Measurements from ENCODE around the gene ISCA2. TPM values are rescaled to one million over a fixed set of nuclear protein-coding genes. Genes with fewer than 3 reads are reported as not detected.

ISCA2 gene
- polyA plus RNA-seq, 1 donor (not counting 4 experiments of a cell fraction or from before 2014, with no cell fraction given): 33.0 TPM

DNA sequence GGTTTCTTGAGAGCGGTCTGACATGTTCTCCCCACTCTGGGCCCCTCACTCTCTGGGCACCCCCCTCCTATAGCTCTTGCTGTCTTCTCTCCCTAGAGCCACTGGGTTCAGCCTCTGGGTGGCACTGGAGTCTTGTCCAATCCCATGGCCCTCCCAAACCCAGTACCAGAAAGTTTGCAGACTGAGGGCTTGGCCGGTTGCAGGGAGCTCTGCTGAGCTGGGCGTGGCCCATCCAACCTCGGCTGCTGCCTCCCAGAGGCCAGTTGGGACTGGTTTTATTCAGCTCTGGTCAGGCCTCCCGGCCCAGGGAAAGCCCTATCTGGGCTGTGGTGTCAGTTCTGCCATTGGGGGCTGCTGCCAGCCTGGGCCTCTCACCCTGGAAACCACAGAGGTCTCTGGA lies 37.9 kb downstream of the ISCA2 start:
- DNase-seq (ENCODE audit: low read depth, low spot score) (no peak), FAIRE-seq (peak; percentile 36)
- dilution Hi-C loops (cut with MboI; ENCODE audit: extremely low pct_ligation_motif_present, low sequenced_read_pairs): no loop called here
- Histone ChIP-seq H3K9me1 (ENCODE audit: control insufficient read depth, extremely low read depth, insufficient read depth, low read length) (no peaks in the 10 kb centered on the region), H3K9ac (ENCODE audit: control insufficient read depth, extremely low read depth, insufficient read depth, low read length) (no peak overlapping the region), H3K9me3 (ENCODE audit: control insufficient read depth, low read depth, low read length) (no peaks in the 10 kb centered on the region), H4K20me1 (ENCODE audit: control insufficient read depth, extremely low read depth, insufficient read depth, low read length) (no peaks in the 10 kb centered on the region), H3K4me3 (ENCODE audit: control insufficient read depth in 2 of 3, extremely low read depth in 1 of 3, insufficient read depth in 2 of 3, low read depth in 1 of 3, low read length in 3 of 3) (no peak overlapping the region), H2AFZ (ENCODE audit: control insufficient read depth, low read length) (no peak overlapping the region), H3K27ac (ENCODE audit: control insufficient read depth, insufficient read depth, low read length) (no peak overlapping the region), H3K36me3 (ENCODE audit: control insufficient read depth in 2 of 2, extremely low read depth in 1 of 2, insufficient read depth in 2 of 2, low read length in 2 of 2) (peaks cover 19 to 34% of the 10 kb centered on the region in 2 experiments), H3K79me2 (ENCODE audit: control insufficient read depth, insufficient read depth, low read length) (no peaks in the 10 kb centered on the region), H3K4me1 (ENCODE audit: control insufficient read depth, extremely low read depth, insufficient read depth, low read length) (peaks cover 9% of the 10 kb centered on the region), H3K4me2 (ENCODE audit: control insufficient read depth, extremely low read depth, insufficient read depth, low read depth, low read length) (no peak overlapping the region), H3K27me3 (ENCODE audit: control insufficient read depth, extremely low read depth, insufficient read depth, low read length) (no peaks in the 10 kb centered on the region)
- TF ChIP-seq EZH2 (IDR thresholded peaks at IDR 0.05; ENCODE audit: low read length): no peak
- TF ChIP-seq, protein P1, sequence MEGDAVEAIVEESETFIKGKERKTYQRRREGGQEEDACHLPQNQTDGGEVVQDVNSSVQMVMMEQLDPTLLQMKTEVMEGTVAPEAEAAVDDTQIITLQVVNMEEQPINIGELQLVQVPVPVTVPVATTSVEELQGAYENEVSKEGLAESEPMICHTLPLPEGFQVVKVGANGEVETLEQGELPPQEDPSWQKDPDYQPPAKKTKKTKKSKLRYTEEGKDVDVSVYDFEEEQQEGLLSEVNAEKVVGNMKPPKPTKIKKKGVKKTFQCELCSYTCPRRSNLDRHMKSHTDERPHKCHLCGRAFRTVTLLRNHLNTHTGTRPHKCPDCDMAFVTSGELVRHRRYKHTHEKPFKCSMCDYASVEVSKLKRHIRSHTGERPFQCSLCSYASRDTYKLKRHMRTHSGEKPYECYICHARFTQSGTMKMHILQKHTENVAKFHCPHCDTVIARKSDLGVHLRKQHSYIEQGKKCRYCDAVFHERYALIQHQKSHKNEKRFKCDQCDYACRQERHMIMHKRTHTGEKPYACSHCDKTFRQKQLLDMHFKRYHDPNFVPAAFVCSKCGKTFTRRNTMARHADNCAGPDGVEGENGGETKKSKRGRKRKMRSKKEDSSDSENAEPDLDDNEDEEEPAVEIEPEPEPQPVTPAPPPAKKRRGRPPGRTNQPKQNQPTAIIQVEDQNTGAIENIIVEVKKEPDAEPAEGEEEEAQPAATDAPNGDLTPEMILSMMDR (optimal IDR thresholded peaks at IDR 0.05 in 1 of 3, IDR thresholded peaks at IDR 0.05 in 1 of 3, conservative IDR thresholded peaks at IDR 0.05 in 1 of 3; ENCODE audit: extremely low read depth in 1 of 3, insufficient read depth in 2 of 3, low read length in 3 of 3): peak in 2 of 3 experiments; percentile 24 to 50

DNA sequence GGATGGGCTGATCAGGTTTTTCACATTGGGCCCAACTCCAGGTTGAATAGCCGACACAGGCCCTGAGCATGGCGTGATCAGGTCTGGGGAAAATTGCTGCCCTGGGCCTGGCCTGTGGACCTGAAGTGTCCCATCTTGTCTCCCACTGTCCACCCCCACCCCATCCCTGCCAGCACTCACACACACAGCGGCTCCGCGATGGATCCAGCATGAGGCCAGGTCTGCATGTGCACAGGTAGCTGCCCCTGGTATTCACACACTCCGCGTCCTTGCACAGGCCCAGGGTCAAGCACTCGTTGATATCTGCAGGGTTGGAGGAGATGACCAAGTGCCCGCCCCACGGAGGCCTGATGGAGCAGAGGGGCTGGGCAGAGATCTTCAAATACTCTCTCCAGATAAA lies 38.7 kb downstream of the ISCA2 start:
- H3K36me3 ChIP-seq (ENCODE audit: control insufficient read depth in 2 of 2, extremely low read depth in 1 of 2, insufficient read depth in 2 of 2, low read length in 2 of 2): peaks cover 19 to 29% of the 10 kb centered on the region in 2 experiments
- no peaks in the 10 kb centered on the region for H3K27me3 ChIP-seq (ENCODE audit: control insufficient read depth, extremely low read depth, insufficient read depth, low read length)
- H3K4me3 ChIP-seq (ENCODE audit: control insufficient read depth in 2 of 3, extremely low read depth in 1 of 3, insufficient read depth in 2 of 3, low read depth in 1 of 3, low read length in 3 of 3): no peak overlapping the region
- no peaks in the 10 kb centered on the region for H3K9me3 ChIP-seq (ENCODE audit: control insufficient read depth, low read depth, low read length)
- dilution Hi-C loops (cut with MboI; ENCODE audit: extremely low pct_ligation_motif_present, low sequenced_read_pairs): no loop called here
- no peak for TF ChIP-seq EZH2 (IDR thresholded peaks at IDR 0.05; ENCODE audit: low read length)
- TF ChIP-seq, protein P1 (optimal IDR thresholded peaks at IDR 0.05 in 1 of 3, IDR thresholded peaks at IDR 0.05 in 1 of 3, conservative IDR thresholded peaks at IDR 0.05 in 1 of 3; ENCODE audit: extremely low read depth in 1 of 3, insufficient read depth in 2 of 3, low read length in 3 of 3): no peak
- no peak overlapping the region for H2AFZ ChIP-seq (ENCODE audit: control insufficient read depth, low read length)
- FAIRE-seq (no peak), DNase-seq (ENCODE audit: low read depth, low spot score) (no peak)
- H3K4me2 ChIP-seq (ENCODE audit: control insufficient read depth, extremely low read depth, insufficient read depth, low read depth, low read length): no peak overlapping the region
- H3K27ac ChIP-seq (ENCODE audit: control insufficient read depth, insufficient read depth, low read length): no peak overlapping the region
- no peaks in the 10 kb centered on the region for H3K79me2 ChIP-seq (ENCODE audit: control insufficient read depth, insufficient read depth, low read length)
- H3K9me1 ChIP-seq (ENCODE audit: control insufficient read depth, extremely low read depth, insufficient read depth, low read length): no peaks in the 10 kb centered on the region
- peaks cover 9% of the 10 kb centered on the region for H3K4me1 ChIP-seq (ENCODE audit: control insufficient read depth, extremely low read depth, insufficient read depth, low read length)
- no peaks in the 10 kb centered on the region for H4K20me1 ChIP-seq (ENCODE audit: control insufficient read depth, extremely low read depth, insufficient read depth, low read length)
- no peak overlapping the region for H3K9ac ChIP-seq (ENCODE audit: control insufficient read depth, extremely low read depth, insufficient read depth, low read length)

All from keratinocyte (primary cell).